ENCODE measurements around the gene ZNF217. TPM values are rescaled to one million over a fixed set of nuclear protein-coding genes. Genes with fewer than 3 reads are reported as not detected.

The ZNF217 gene
- total and polyA plus RNA-seq, 9 of the 15 experiments (the other 6 are each of a cell fraction or from before 2014, with no cell fraction given): 3.0 to 41.8 (median 16.8) TPM

DNA sequence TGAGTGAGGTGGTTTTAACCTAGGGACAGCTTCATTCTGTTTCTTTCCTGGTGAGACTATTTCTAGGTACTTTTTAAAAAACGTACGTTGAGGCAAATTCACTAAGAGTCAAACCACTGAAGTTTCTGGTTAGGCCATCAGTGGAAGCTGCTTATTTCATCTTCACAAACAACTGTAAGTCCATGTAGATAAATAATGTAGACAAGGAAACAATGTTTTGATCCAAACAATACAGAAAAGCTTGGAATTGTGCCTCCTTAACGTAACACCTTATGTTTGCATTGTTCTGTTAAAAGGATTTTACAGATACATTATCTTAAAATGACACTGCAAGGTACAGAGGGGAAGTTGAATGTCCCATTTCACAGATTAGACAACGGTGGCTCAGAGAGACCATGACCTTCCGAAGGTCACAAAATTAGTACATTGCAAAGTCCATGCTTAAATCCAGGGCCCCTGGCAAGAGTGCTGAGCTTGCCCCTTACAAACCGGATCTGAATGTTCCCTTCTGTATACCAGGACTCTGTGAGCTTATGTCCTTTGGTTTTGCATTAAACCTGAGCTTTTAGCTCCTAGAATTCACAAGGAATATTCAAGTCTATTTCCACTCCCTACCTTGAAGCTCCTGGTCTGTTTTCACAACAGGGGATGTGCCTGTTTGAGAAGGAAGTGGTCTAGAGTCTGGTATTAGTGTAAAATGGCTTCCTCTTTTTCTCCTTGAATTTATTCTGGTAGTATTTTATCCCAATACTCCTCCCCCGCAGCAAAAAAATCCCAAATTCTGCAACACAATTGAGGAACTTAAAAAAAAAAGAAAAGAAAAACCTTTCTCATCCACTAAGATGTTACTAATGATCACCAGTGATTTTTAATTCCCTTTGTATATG lies 28.9 kb upstream of the ZNF217 start (continued):
- TF ChIP-seq NELFE (IDR thresholded peaks at IDR 0.05; ENCODE audit: insufficient read depth, insufficient read length) (no peak), MXI1 (IDR thresholded peaks at IDR 0.05; ENCODE audit: low read depth, low read length) (no peak), CBX2 (IDR thresholded peaks at IDR 0.05; ENCODE audit: insufficient read depth, low read length, poor library complexity, severe bottlenecking) (no peak), NBN (IDR thresholded peaks at IDR 0.05; ENCODE audit: low read depth) (no peak), MBD2 (IDR thresholded peaks at IDR 0.05; ENCODE audit: borderline replicate concordance, low read depth) (no peak), RBM15 (IDR thresholded peaks at IDR 0.05; ENCODE audit: insufficient read depth, low read length) (no peak), NCOA6 (IDR thresholded peaks at IDR 0.05) (no peak), EGR1 (conservative IDR thresholded peaks at IDR 0.05) (no peak), JUND (IDR thresholded peaks at IDR 0.05; ENCODE audit: borderline replicate concordance, low read depth, low read length) (no peak), JUND (tag; IDR thresholded peaks at IDR 0.05; ENCODE audit: borderline replicate concordance, low read depth, low read length) (no peak; the same call in 2 of the 3 replicates), ZNF551 (CRISPR knock-in tag; IDR thresholded peaks at IDR 0.05) (no peak), BCOR (IDR thresholded peaks at IDR 0.05) (peak; percentile 92), RFX7 (CRISPR knock-in tag; IDR thresholded peaks at IDR 0.05) (no peak), CEBPB (tag; IDR thresholded peaks at IDR 0.05) (0 out of 2 replicates have a peak, but pooled peaks have one; percentile 15), POLR2A (conservative IDR thresholded peaks at IDR 0.05) (no peak), E2F3 (CRISPR knock-in tag; IDR thresholded peaks at IDR 0.05) (no peak), ZBTB11 (CRISPR knock-in tag; IDR thresholded peaks at IDR 0.05) (peak in 1 of 3 experiments; percentile 89; a peak in 2 of 6 replicates), DPF2 (IDR thresholded peaks at IDR 0.05) (no peak), SRF (CRISPR knock-in tag; IDR thresholded peaks at IDR 0.05) (no peak), ZNF445 (CRISPR knock-in tag; IDR thresholded peaks at IDR 0.05; ENCODE audit: low read depth) (no peak), ADNP (tag; IDR thresholded peaks at IDR 0.05) (peak; percentile 88), CSDE1 (IDR thresholded peaks at IDR 0.05) (no peak), TCFL5 (CRISPR knock-in tag; conservative IDR thresholded peaks at IDR 0.05) (no peak), RNF2 (IDR thresholded peaks at IDR 0.05) (no peak), EHMT2 (IDR thresholded peaks at IDR 0.05) (no peak), GATAD2B (IDR thresholded peaks at IDR 0.05; ENCODE audit: borderline replicate concordance) (no peak)
- TF ChIP-seq, protein P1, sequence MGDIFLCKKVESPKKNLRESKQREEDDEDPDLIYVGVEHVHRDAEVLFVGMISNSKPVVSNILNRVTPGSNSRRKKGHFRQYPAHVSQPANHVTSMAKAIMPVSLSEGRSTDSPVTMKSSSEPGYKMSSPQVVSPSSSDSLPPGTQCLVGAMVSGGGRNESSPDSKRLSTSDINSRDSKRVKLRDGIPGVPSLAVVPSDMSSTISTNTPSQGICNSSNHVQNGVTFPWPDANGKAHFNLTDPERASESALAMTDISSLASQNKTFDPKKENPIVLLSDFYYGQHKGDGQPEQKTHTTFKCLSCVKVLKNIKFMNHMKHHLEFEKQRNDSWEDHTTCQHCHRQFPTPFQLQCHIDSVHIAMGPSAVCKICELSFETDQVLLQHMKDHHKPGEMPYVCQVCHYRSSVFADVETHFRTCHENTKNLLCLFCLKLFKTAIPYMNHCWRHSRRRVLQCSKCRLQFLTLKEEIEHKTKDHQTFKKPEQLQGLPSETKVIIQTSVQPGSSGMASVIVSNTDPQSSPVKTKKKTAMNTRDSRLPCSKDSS (IDR thresholded peaks at IDR 0.05; ENCODE audit: low read depth, partially characterized antibody): no peak
